PC-3 (cell line): ENCODE data around the gene GRXCR1. TPM values are rescaled to one million over a fixed set of nuclear protein-coding genes. Genes with fewer than 3 reads are reported as not detected.

ENCODE experiments used
- ATAC-seq: fragments of 200-7000 bp; cut with Tn5 transposase; 2 replicates; pipeline ENCODE4 v1.9.1; 2020; ENCODE audit warnings: mild to moderate bottlenecking, moderate library complexity
- BruUV-seq: library from RNA; stranded (reverse); fragments of 400-500 nt; replicated peaks from 2 replicates; lab custom pipeline; 2021; lab: Mats Ljungman, UMichigan
- CTCF ChIA-PET: fragments of 300-600 bp; sonication (Branson Sonifier 250); formaldehyde crosslinking; loops from one replicate; lab custom pipeline; 2022; ENCODE audit warnings: antibody characterized with exemption; lab: Charles Lee
- POLR2A ChIA-PET: fragments of 300-600 bp; sonication (Branson Sonifier 250); formaldehyde crosslinking; loops from one replicate; lab custom pipeline; 2022; ENCODE audit warnings: antibody characterized with exemption; ENCODE audit not compliant: unreplicated experiment; lab: Charles Lee
- DNase-seq: peaks from one replicate; pipeline ENCODE4 v3.0.0-alpha.2; 2015
- H2AFZ ChIP-seq: fragments of 300-600 bp; sonication (generic); 2 replicates; pipeline ENCODE4 v1.6.0; 2016; ENCODE audit warnings: antibody characterized with exemption, low read length
- H3F3A ChIP-seq: fragments of 300-600 bp; sonication (generic); one replicate; pipeline ENCODE4 v1.6.0; 2017; ENCODE audit warnings: antibody characterized with exemption, low read length, control low read depth, mild to moderate bottlenecking; ENCODE audit not compliant: unreplicated experiment
- H3K27ac ChIP-seq: fragments of 300-600 bp; sonication (generic); 2 replicates; pipeline ENCODE4 v1.5.1; 2016; ENCODE audit warnings: mild to moderate bottlenecking, low read length
- H3K27me3 ChIP-seq: fragments of 300-600 bp; sonication (generic); 2 replicates; pipeline ENCODE4 v1.6.1; 2016; ENCODE audit warnings: low read length, mixed read lengths
- H3K36me3 ChIP-seq: fragments of 300-600 bp; sonication (generic); 2 replicates; pipeline ENCODE4 v1.6.1; 2016; ENCODE audit warnings: low read depth, mixed run types, low read length, mixed read lengths
- H3K4me1 ChIP-seq: fragments of 300-600 bp; sonication (generic); 2 replicates; pipeline ENCODE4 v1.5.1; 2016; ENCODE audit warnings: low read length; ENCODE audit not compliant: insufficient read depth
- H3K4me2 ChIP-seq: fragments of 300-600 bp; sonication (generic); 2 replicates; pipeline ENCODE4 v1.6.0; 2016; ENCODE audit warnings: low read length
- H3K4me3 ChIP-seq: fragments of 300-600 bp; sonication (generic); 2 replicates; pipeline ENCODE4 v1.5.1; 2016; ENCODE audit warnings: mild to moderate bottlenecking, low read length, mixed read lengths
- H3K79me2 ChIP-seq: fragments of 300-600 bp; sonication (generic); 2 replicates; pipeline ENCODE4 v1.6.1; 2017; ENCODE audit warnings: low read length, mixed read lengths
- H3K9ac ChIP-seq: fragments of 300-600 bp; sonication (generic); 2 replicates; pipeline ENCODE4 v1.6.0; 2016; ENCODE audit warnings: mild to moderate bottlenecking, low read length
- H3K9me2 ChIP-seq: fragments of 300-600 bp; sonication (generic); replicated peaks from 2 replicates; pipeline ENCODE4 v1.6.1; 2016; ENCODE audit warnings: mixed run types, low read length, mixed read lengths
- H3K9me3 ChIP-seq: fragments of 300-600 bp; sonication (generic); 2 replicates; pipeline ENCODE4 v1.6.1; 2016; ENCODE audit warnings: low read length, mixed read lengths
- H4K20me1 ChIP-seq: fragments of 300-600 bp; sonication (generic); 2 replicates; pipeline ENCODE4 v1.6.1; 2016; ENCODE audit warnings: low read length, mixed read lengths
- EZH2 ChIP-seq: fragments of 300-600 bp; sonication (generic); IDR thresholded peaks from one replicate; pipeline ENCODE4 v1.6.1; 2017; ENCODE audit warnings: antibody characterized with exemption, mild to moderate bottlenecking, low read length; ENCODE audit not compliant: unreplicated experiment
- EZH2phosphoT487 ChIP-seq: fragments of 300-600 bp; sonication (generic); IDR thresholded peaks from 2 replicates; pipeline ENCODE4 v1.6.1; 2018; ENCODE audit warnings: mild to moderate bottlenecking, antibody characterized with exemption, low read length, borderline replicate concordance
- intact Hi-C: fragments of 100-400 bp; cut with micrococcal nuclease; formaldehyde crosslinking; loops from 2 replicates; pipeline ENCODE4 v1.9.0; 2023
- total RNA-seq: library from RNA; depleted of rRNA; stranded (reverse); fragments of >200 nt; gene quantifications from 2 replicates; pipeline ENCODE4 v1.2.3, GENCODE V29; 2014
- TF ChIP-seq, protein P1 (sequence below): fragments of 300-600 bp; sonication (generic); conservative IDR thresholded peaks from 2 replicates; pipeline ENCODE4 v1.5.1; 2017; ENCODE audit warnings: antibody characterized with exemption, low read depth, mild to moderate bottlenecking, low read length

GRXCR1 gene
- total RNA-seq, 1 experiment from 2014 or later: not detected

DNA sequence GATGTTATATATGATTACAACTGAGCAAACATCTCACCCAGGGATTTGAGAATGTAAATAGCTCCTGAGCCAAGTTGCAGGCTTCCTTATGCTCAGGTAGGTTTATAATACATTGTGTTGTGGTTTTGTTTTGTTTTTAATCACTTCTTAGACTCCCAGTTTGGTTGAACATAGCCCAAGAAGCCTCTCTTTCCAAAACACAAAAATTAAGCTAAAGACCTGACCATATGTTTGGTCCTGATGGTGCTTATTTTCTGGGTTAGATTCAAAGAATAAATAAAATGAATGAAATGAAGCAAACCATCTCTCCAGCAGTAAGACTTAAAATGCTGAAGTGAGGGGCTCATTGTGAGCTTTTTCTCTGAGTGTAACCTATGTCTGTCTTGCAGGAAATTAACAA, 93.5 kb downstream of the GRXCR1 start:
- Histone ChIP-seq H3K9me3 (no peaks in the 10 kb centered on the region; the same call in 1 of the 2 replicates), H3K9ac (no peak overlapping the region), H3K4me2 (no peak overlapping the region), H3K9me2 (no peaks in the 10 kb centered on the region), H3K4me1 (no peaks in the 10 kb centered on the region), H2AFZ (no peak overlapping the region), H4K20me1 (no peaks in the 10 kb centered on the region), H3K4me3 (no peak overlapping the region), H3F3A (no peaks in the 10 kb centered on the region), H3K79me2 (no peaks in the 10 kb centered on the region), H3K27me3 (no peaks in the 10 kb centered on the region), H3K27ac (no peak overlapping the region), H3K36me3 (no peaks in the 10 kb centered on the region)
- TF ChIP-seq EZH2: no peak
- TF ChIP-seq, protein P1, sequence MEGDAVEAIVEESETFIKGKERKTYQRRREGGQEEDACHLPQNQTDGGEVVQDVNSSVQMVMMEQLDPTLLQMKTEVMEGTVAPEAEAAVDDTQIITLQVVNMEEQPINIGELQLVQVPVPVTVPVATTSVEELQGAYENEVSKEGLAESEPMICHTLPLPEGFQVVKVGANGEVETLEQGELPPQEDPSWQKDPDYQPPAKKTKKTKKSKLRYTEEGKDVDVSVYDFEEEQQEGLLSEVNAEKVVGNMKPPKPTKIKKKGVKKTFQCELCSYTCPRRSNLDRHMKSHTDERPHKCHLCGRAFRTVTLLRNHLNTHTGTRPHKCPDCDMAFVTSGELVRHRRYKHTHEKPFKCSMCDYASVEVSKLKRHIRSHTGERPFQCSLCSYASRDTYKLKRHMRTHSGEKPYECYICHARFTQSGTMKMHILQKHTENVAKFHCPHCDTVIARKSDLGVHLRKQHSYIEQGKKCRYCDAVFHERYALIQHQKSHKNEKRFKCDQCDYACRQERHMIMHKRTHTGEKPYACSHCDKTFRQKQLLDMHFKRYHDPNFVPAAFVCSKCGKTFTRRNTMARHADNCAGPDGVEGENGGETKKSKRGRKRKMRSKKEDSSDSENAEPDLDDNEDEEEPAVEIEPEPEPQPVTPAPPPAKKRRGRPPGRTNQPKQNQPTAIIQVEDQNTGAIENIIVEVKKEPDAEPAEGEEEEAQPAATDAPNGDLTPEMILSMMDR: no peak
- TF ChIP-seq EZH2phosphoT487: no peak
- DNase-seq (no peak), ATAC-seq (no peak)
- intact Hi-C loops: no loop called here
- BruUV-seq: no TSS peak
- ChIA-PET CTCF (no interaction called here), POLR2A (no interaction called here)

DNA sequence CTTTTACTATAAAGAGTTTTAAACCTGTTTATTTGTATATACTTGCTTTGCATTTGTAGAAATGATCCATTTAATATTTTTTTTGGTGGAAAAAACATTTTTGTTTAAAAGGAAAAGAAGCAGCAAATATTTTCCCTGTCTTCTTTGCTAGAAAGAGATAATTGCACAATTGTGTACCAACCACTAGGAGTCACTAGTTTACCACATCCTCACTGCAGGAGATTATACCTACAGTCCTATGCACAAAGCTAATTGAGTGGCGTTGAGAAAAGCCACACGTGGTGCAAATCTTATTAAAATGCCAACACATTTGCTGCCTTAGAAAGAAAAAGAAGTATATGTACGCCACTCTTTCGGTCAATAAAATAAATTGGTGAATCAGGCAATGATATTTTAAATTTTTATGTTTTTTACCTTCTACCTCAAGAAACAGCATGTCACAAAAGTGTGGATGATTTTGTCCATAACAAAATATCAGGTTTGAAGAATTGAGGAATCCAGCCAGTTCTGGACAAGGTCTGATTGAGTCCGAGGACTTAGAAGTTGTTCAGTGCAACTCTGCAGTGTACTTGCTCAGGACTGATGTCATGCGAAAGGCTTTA, 102.9 kb downstream of the GRXCR1 start:
- POLR2A ChIA-PET: no interaction called here
- Histone ChIP-seq H4K20me1 (no peaks in the 10 kb centered on the region), H3K9ac (no peak overlapping the region), H3K9me3 (no peaks in the 10 kb centered on the region), H3K4me3 (no peak overlapping the region), H3K4me1 (no peaks in the 10 kb centered on the region), H3K9me2 (no peaks in the 10 kb centered on the region), H3K27ac (no peak overlapping the region), H3K36me3 (no peaks in the 10 kb centered on the region), H3F3A (no peaks in the 10 kb centered on the region), H3K4me2 (peak overlapping the region; percentile 14; the same call in 1 of the 2 replicates), H3K79me2 (no peaks in the 10 kb centered on the region), H3K27me3 (no peaks in the 10 kb centered on the region), H2AFZ (peak overlapping the region; percentile 46; the same call in 1 of the 2 replicates)
- CTCF ChIA-PET: interaction anchor here (0.6 to 0.7 kb wide), 4 partner anchors 136 to 1373 kb away, joined by 3 to 5 read pairs (median 3); no protein-coding TSS in a partner anchor
- DNase-seq (peak; percentile 49), ATAC-seq (peak; percentile 63)
- BruUV-seq: no TSS peak
- TF ChIP-seq EZH2: no peak
- TF ChIP-seq, protein P1: peak; percentile 72
- intact Hi-C loops: loop anchor here (1.0 to 5.0 kb wide), 3 partner anchors 137 to 1637 kb away; no protein-coding TSS in a partner anchor

DNA sequence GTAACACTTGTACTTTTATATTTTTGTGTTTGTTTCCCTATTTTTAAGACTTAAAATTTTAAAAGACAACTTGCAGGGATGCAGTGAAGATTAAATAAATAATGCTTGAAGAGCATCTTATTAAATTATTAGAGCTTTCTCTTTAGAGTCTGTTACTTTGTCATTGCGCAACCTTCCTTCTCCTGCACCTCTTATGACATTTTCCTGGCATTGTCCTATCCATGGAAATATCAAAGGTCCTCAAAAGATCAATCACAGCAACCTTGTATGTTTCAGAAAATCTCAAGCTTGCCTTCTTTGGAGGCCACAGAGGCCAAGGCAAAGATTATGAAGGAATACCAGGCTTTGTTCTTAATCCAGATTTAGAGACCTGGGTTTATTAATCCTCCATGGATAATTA, 116.3 kb downstream of the GRXCR1 start:
- no peaks in the 10 kb centered on the region for H3K27me3 ChIP-seq
- H3K36me3 ChIP-seq: no peaks in the 10 kb centered on the region; the same call in 1 of the 2 replicates
- ChIA-PET CTCF (no interaction called here), POLR2A (no interaction called here)
- ATAC-seq: no peak
- H3K79me2 ChIP-seq: no peaks in the 10 kb centered on the region
- no peak overlapping the region for H3K9ac ChIP-seq
- no peak for DNase-seq
- H3K4me2 ChIP-seq: no peak overlapping the region
- H3K4me1 ChIP-seq: no peaks in the 10 kb centered on the region
- no peak overlapping the region for H3K4me3 ChIP-seq
- H3K9me3 ChIP-seq: no peaks in the 10 kb centered on the region
- no peaks in the 10 kb centered on the region for H3K9me2 ChIP-seq
- H3F3A ChIP-seq: no peaks in the 10 kb centered on the region
- H2AFZ ChIP-seq: no peak overlapping the region
- H4K20me1 ChIP-seq: no peaks in the 10 kb centered on the region
- intact Hi-C loops: no loop called here
- TF ChIP-seq EZH2 (no peak), EZH2phosphoT487 (no peak)
- TF ChIP-seq, protein P1: no peak
- no TSS peak for BruUV-seq
- H3K27ac ChIP-seq: no peak overlapping the region
